Activated CD4-positive, alpha-beta T cell treated with anti-CD3 and anti-CD28 coated beads for 48 hours (primary cell): ENCODE measurements around the gene ANXA1.

ENCODE experiments used
- DNase-seq: peaks from one replicate; pipeline ENCODE4 v3.0.0-alpha.2; 2020

The ANXA1 gene, protein sequence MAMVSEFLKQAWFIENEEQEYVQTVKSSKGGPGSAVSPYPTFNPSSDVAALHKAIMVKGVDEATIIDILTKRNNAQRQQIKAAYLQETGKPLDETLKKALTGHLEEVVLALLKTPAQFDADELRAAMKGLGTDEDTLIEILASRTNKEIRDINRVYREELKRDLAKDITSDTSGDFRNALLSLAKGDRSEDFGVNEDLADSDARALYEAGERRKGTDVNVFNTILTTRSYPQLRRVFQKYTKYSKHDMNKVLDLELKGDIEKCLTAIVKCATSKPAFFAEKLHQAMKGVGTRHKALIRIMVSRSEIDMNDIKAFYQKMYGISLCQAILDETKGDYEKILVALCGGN

DNA sequence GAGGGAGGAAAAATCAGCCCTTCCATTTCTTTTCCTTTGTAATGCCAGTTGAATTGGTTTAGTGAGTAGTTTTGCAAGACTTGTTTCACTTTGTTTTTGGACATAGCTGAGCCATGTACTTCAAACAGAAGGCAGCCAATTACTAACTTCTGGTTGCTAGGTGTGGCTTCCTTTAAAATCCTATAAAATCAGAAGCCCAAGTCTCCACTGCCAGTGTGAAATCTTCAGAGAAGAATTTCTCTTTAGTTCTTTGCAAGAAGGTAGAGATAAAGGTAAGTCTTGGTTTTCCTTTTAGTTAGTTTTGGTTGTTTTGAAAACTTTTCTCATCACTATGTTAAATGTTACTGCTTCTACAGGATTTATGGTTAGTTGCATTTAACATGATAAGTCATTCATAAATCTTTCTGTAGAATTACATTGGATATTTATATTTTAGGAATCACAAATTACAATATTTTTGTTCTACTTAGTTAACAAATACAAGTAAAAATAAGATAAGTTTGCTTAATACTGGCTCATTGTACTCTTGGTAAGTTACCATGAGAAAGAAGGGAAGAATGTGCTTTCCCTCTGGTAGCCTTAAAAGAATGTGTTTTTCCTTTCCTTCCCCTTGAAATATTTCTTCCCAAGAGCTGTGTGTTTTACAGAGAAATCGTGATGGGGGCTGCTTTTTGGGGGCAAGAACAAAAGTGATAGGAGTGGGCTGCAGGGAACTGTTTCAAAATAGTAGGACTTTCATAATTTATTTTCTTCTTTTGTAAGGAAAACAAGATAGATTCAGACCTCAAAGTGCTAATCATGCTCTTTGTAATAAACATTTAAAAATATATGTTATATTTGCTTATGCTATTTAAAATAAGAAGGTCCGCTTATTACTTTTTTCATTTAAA lies at the start of gene ANXA1:
Gene ANXA1 (plus strand): TSS at position 213 of the 890 bp plus-strand sequence. CDS start 6,671 bp downstream, outside the sequence.
- DNase-seq, result no peak

DNA sequence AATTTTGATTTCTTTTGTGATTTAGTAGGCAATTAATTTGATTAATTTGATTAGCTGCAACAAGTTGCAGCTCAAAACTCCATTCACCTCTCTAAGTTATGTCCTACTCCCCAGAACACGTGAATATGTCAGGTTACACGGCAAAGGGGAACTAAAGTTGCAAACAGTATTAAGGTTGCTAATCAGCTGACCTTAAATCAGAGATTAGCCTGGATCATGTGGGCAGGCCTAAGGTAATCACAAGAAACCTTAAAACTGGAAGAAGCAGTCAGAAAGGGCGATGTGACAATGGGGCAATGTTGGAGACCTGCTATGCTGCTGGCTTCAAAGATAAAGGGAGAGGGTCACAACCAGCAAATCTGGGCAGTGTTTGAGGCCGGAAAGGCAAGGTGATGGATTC lies 47.3 kb upstream of the ANXA1 start:
- DNase-seq, result no peak

DNA sequence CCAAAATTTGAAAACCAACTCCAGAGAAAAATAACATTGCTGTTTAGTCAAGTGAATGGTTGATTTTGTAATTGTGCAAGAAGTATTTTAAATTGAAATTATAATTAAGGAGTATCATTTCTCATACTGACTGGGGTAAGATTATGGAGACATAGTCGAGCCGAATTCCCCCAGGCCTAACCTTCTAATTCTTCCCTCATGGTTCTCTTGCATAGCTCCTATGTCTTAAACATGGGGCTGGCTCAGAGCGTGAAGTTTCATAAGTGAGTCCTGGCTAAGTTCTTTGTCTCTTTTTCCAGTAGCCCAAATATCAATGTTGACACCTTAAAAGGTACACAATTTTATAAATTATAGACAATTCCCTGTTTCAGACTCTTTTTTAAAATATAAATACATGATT lies 46.7 kb upstream of the ANXA1 start:
- DNase-seq, result no peak

- peak; percentile 72 for DNase-seq
Measured at GRCh38 chr9:73107489-73108069, 44.1 kb upstream of the ANXA1 start.

GRCh38 chr9:73114058-73114457 lies 37.6 kb upstream of the ANXA1 start:
- no peak for DNase-seq

GRCh38 chr9:73114958-73115357 lies 36.7 kb upstream of the ANXA1 start:
- DNase-seq, result no peak

- DNase-seq, result no peak
Measured at GRCh38 chr9:73116031-73116430, 35.6 kb upstream of the ANXA1 start.

GRCh38 chr9:73116880-73117279 lies 34.8 kb upstream of the ANXA1 start:
- no peak for DNase-seq

DNA sequence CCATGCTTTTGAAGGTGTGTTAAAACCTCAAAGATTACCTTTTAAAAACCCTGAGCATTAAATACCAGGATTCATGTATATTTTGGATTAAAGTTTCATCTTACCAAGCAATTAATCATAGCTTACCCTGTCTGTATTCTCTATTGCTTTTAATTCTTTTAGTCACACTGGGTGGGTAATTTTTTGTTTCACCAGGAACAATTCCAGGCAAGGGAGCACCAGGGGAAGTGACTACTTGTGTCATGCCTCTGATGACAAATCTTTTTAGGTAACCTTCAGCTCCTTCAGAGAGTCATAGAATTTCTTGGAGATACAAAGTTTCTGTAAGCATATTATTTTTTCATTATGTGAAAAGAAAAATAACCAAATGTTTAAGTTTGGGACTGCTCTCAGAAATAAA lies 33.4 kb upstream of the ANXA1 start:
- no peak for DNase-seq

- no peak for DNase-seq
Measured at GRCh38 chr9:73118898-73119554, 32.6 kb upstream of the ANXA1 start.

DNA sequence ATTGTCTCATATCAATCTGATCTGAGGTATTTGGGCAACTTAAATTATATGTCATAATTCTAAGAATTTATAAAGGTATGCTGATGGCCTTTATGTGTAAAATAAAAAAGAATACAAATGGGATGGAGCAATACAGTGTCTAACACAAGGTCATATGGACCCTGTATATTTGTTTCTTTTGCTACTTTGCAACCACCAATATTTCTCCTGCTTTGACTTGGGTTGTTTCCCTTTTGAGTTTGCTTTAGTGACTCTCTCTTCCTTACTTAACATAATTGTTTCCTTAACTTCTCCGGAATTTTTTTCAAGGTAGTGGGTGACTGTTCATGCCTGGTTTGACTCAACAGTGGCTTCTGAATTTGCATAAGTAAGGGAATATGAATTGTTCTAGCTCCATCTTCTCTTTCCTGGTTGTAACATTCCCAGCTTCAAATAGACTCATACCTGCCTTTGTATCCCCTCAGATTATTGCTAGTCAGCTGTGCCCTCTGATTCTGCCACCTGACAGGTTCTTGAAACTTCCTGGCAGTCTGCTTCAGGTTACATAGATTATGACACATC lies 30.2 kb upstream of the ANXA1 start:
- no peak for DNase-seq

- no peak for DNase-seq
Measured at GRCh38 chr9:73125651-73126050, 26.0 kb upstream of the ANXA1 start.

DNA sequence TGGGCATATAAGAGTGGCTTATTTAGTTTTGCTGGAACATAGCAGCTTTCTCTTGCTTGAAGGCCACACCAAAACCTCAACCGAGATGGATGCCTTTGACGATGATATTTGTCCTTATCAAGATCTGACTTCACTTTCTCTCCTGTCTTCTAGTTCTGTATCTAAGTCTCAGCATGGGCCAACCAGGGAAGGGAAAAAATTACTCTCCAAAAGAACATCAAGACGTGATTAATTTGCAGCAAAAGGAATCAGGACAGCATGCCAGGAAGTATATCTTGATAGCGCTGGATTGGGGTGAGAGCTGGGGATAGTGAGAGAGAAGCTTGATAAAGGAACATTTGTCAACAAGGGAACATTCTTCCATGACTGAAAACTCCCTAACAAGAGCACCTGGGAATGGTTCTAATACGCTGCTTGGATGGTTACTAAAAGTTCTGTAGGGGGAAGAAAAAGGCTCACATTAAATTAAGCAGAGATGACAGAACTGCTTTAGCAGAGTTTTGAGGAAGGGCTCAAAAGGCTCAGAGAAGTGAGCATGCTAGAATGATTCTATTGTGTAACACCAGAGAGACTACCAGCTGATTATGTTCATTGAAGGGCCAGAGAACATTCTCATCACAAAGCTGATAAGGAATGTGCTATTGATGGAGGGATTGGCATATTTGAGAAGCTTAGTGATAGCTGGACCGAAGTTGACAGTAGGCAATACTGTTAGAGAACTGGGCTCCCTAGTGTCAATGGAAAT lies 21.6 kb upstream of the ANXA1 start:
- DNase-seq, result no peak

DNA sequence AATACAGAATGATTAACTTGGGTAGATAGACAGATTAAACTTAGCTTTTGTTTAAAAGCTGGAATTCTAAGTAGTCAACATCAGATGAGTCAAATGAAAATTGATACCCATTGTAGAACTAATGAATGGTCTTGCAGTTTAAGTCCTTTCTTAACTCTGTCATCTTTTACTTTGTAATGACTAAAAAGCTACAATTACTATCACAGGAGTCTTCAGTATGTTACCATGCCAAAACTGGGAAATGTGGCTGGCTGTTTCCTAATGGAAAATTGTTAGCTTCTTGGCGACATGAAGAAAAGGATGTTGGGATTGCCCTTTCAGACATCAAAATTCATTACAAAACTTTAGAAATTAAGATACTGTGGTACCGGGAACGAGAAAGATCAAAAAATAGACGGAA lies 20.2 kb upstream of the ANXA1 start:
- no peak for DNase-seq

DNA sequence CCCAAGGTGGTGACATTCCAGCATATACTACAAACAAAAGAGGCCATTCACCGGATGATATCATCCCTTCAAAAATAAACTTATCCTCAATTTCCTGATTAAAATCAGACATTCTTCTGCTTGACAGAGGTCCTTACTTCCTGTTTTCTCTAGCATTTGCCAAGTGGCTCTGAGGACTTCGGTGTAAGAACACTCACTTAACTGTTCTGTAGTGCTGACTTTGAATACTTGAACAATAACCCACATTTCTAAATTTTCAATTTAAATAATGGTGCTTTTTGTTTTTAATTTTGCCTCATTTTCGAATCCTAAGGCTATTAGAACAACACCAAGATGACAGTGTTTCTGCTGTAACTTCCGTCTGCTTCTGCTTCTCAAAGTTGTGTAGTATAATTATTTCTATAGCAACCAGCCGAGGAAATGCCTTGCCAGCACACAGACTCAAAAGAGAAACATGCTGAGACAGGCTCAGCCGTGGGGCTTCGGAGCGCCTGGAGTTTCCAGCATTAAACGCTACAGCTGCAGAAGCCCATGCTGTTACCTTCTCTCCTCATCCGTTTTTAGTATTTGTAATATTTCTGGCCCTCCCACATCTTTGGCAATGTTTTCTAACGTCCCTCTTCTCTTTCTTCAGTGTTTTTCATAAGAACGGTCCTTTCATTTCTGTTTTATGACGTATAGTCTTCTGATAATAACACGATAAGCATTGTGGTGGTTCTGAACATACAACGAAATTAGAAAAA lies 19.5 kb upstream of the ANXA1 start:
- DNase-seq, result peak; percentile 69

GRCh38 chr9:73133022-73133651 lies 18.5 kb upstream of the ANXA1 start:
- no peak for DNase-seq

DNA sequence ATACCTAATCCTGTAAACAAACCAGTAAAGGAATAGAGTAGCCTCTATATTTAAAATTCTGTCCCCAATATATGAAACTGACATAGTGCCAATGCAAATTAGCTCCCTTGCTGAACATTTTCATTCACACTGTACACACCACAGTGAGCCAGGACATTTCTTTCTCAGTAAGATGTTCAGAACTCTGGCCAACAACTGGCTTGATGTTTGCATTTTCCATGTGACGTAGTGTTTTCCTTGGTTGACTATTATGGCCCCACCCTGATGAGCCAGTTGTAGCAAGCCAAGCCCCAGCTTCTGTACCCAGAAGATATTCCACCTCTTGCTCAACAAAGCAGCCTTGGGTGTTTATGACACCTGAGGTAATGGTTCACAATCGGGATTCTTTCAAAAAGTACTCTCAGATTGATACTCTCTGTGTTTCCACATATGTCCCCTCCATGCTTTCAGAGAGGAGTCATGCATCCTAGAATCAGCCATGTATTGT lies 17.7 kb upstream of the ANXA1 start:
- DNase-seq, result no peak

DNA sequence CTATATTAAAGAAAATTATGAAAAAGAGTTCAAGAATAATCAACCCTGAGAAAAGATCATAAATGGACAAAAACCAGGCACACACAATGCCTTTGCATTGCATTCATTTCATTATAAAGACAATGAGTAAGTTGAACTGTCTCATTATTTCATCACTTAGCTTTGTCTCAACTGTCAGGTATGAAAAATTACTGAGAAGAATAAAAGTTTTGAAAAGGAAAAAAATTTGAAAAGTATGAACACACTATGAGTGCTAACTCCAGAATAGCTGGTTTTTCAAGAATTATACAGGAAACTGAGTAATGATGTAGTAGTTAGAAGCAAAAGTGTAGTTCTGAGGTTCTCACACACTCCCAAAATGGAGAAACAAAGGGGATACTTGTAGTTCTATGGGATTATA lies 16.3 kb upstream of the ANXA1 start:
- DNase-seq, result no peak

GRCh38 chr9:73137286-73137899 lies 14.3 kb upstream of the ANXA1 start:
- no peak for DNase-seq

DNA sequence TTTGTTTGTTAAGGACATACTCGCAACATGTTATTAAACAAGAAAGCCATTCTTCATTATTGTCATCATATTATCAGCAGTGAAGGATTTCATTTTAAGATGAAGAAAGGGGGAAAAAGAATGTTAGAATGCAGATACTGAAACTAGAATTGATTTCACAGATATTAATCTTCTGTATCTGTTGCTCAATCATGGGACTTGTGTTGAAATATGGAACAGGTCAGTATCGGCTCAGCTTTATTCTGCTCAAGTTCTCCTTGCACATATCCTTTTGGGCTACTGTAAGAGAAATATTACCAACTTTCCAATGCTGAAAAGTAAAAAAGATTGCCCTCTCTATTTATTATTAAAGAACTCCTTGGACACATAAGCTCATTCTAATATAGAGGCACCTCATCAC lies 13.8 kb upstream of the ANXA1 start:
- DNase-seq, result no peak
